OCI-LY3 (cell line): Measurements from ENCODE around the gene TICRR.

Source experiments
- CTCF ChIP-seq: fragments of 200-600, 300-600 bp; sonication (generic); IDR thresholded peaks from 2 replicates; pipeline ENCODE4 v1.5.1; 2014; ENCODE audit warnings: antibody characterized with exemption, low read length, low read depth
- EZH2phosphoT487 ChIP-seq: fragments of 200-600 bp; shearing (Covaris generic); IDR thresholded peaks from 2 replicates; pipeline ENCODE4 v1.6.1; 2018; ENCODE audit warnings: antibody characterized with exemption, mixed run types, low read depth

- TF ChIP-seq CTCF (no peak), EZH2phosphoT487 (no peak)
Measured at GRCh38 chr15:89677381-89677780, 102.1 kb downstream of the TICRR start.
